Glomerular endothelial cell (primary cell): ENCODE measurements around the gene TUBA4A. TPM values are rescaled to one million over a fixed set of nuclear protein-coding genes. Genes with fewer than 3 reads are reported as not detected.

Experiments
- DNase-seq: peaks from one replicate; pipeline ENCODE4 v3.0.0-alpha.2; 2011; ENCODE audit warnings: low read depth, low spot score; ENCODE audit errors: extremely low read depth
- total RNA-seq: library from RNA; depleted of rRNA; stranded (reverse); fragments of >200 nt; gene quantifications from 2 replicates; pipeline ENCODE4 v1.2.3, GENCODE V29; 2015

Gene TUBA4A
- total RNA-seq, result 7.8 and 21.4 TPM in 2 replicates

GRCh38 chr2:219253753-219254589 is at the start of gene TUBA4A:
TSS of gene TUBA4A (minus strand) at chr2:219253918. CDS start at chr2:219253858, 60 bp downstream.
- DNase-seq, result no peak

- no peak for DNase-seq
Measured at GRCh38 chr2:219302412-219302968, 48.8 kb upstream of the TUBA4A start.

- no peak for DNase-seq
Measured at GRCh38 chr2:219300022-219300421, 46.3 kb upstream of the TUBA4A start.

GRCh38 chr2:219299372-219299760 is 45.6 kb upstream of the TUBA4A start:
- DNase-seq, result no peak

- DNase-seq, result no peak
Measured at GRCh38 chr2:219298759-219299371, 45.1 kb upstream of the TUBA4A start.

DNA sequence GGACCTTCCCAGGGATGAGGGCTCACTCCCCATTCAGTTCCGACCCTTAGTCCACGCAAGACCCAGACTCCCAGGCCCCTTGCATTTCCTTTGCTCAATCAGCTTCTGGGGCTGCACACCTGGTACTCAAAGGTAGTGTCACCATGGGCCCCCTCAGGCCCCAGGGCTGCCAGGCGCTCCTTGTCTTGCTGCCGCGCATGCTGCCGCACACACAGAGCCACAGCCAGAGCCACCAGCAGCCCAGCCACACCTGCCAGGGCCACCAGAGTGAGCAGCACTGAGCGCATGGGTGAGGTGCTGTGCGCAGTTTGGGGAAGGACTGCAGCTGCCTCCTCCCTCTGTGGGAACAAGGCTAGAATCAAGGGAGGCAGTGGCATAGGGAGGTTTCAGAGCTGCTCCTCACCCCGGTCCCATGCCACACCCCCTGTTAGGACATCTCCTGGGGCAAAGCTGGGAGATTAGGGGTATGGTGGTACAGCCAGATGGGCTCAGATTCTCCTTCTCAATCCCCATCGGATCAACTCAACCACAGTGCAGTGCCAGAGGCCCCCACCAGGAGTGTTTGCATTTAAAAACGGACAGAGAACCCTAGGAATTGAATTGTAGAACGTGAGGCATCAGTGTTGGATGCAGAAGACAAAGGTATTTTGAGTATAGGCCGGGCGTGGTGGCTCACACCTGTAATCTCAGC is 44.2 kb upstream of the TUBA4A start:
- no peak for DNase-seq

GRCh38 chr2:219296631-219297391 is 43.1 kb upstream of the TUBA4A start:
- no peak for DNase-seq

DNA sequence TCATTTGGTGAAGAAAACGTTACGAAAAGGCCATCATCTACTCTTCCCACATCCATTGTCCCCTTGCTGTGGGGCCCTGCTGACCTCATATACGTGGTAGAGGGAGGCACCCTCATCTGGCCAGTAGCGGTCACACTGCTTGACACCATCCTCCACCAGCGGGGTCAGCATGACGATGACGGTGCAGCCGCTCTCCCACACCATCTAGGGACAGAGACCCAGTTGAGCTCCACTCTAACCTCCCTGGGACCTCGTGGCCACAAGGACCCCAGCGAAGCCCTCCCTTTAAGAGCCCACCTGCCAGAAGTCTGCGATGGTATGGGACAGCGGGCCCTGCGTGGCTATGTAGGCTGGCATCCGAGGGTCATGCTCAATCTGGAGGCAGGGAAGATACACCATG is 42.4 kb upstream of the TUBA4A start:
- DNase-seq, result no peak

- no peak for DNase-seq
Measured at GRCh38 chr2:219294356-219295351, 40.9 kb upstream of the TUBA4A start.

DNA sequence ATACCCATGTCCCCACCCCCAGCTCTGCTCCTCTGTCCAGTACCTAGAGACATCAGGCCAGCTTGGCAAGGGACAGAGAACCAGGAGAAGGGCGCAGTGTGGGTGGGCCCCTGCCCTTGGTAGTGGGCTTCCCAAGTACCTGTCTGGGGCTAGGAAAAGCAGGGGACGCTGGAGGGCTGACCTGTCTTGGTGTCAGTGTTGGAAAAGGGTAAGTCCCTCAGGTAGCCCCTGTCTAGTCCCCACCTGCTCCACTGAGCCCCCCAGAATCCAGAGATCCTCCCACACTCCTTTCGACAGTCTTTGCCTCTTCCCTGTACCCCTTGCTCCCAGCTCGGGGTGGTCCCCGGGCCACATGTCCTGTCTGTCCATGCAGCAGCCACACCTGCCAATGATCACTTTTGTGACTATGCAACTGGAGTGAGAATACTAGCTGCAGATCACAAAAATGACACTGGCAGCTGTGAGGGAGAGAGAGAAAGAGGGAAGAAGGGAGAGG is 40.1 kb upstream of the TUBA4A start:
- DNase-seq, result no peak

DNA sequence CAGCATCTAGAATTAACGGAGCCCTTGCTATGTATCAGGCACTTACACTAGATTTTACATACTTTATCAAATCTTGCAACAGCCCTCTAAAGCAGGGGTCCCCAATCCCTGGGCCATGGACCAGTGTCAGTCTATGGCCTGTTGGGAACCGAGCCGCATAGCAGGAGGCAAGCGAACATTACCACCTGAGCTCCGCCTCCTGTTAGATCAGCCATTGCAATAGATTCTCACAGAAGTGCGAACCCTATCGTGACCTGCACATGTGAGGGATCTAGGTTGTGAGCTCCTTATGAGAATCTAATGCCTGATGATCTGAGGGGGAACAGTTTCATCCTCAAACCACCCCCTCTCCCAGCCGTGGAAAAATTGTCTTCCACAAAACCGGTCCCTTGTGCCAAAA is 38.9 kb upstream of the TUBA4A start:
- DNase-seq, result no peak

DNA sequence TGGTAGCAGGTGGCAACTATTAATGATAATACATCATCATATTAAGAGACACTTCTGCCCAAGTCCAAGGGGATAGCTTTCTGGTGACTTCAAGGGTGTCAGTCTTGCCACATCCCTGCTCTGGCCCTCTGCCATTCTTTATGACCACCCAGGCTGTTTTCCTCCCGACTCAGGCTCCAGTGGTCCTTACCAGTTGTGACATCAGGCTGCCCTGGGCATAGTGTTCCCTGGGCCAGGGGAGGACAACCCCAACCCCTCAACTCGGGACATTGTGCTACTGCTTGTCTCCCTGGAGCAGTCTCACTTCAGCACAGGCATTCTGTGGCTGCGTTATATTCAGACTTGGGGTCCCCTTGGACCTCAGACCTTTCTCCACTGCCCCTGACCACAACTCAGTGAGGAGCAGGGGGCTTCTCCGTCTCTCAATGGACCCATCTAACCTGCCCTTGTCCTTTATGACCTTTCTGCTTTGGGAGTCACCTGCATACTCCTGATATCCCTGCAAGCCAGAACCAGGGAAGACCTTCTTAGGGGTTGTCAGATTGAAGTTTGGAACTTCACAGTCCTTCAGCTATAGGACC is 38.3 kb upstream of the TUBA4A start:
- DNase-seq, result no peak

- no peak for DNase-seq
Measured at GRCh38 chr2:219291394-219291793, 37.7 kb upstream of the TUBA4A start.

- no peak for DNase-seq
Measured at GRCh38 chr2:219290381-219291171, 36.9 kb upstream of the TUBA4A start.

DNA sequence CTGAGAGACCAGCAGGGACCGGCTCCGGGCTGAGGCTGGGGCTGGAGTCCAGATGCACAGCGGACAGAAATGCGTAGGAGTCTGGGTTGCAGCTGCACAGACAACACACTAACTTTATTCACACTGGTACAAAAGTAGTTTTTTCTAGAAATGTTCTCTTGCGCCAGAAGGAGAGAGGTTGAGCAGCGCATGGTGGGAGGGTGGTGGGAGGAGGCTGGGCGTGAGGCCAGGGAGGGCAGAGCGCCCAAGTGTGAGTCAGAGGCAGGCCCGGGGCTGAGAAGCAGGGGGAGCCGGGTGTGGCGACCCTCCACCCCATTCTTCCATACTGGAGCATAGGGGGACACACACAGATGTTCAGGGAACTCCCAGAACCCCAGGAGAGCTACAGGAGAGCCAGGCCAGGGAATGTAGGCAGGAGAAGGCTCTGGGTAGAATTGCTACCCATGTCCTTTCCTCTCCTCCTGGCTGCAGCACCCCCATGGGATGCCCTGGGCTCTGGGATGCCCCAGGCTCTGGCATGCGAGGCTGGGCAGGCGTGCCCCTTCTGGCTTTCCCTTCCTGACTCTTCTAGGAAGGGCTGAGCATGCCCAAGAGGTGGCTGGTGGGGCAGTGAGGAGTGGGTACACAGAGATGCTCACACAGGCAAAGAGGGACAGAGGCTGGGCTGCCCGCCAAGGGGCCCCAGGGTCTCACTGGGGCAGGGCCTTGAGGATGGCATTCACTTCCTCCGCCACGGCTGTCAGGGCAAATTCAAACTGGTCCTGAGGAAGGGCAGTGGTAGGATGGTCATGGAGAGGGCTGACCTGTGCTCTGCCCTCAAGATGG is 36.0 kb upstream of the TUBA4A start:
- no peak for DNase-seq

- no peak for DNase-seq
Measured at GRCh38 chr2:219289195-219289536, 35.4 kb upstream of the TUBA4A start.

- no peak for DNase-seq
Measured at GRCh38 chr2:219287580-219288265, 34.0 kb upstream of the TUBA4A start.
